GM12892 (cell line): ENCODE data around the gene SLC22A5. TPM values are rescaled to one million over a fixed set of nuclear protein-coding genes. Genes with fewer than 3 reads are reported as not detected.

Source experiments
- DNase-seq: peaks from one replicate; pipeline ENCODE4 v3.0.0; 2011; ENCODE audit not compliant: insufficient read length
- FAIRE-seq: peaks from 2 replicates; lab custom pipeline; 2011; peaks lifted over from hg19 to GRCh38; lab: Jason Lieb, UNC
- POLR2A ChIP-seq: IDR thresholded peaks from 2 replicates; pipeline ENCODE4 v1.6.1; 2011; ENCODE audit warnings: low read depth, low read length, control low read depth
- POLR2AphosphoS5 ChIP-seq: IDR thresholded peaks from 2 replicates; pipeline ENCODE4 v1.6.1; 2011; ENCODE audit warnings: low read depth, low read length, control low read depth
- TAF1 ChIP-seq: IDR thresholded peaks from 2 replicates; pipeline ENCODE4 v1.6.1; 2011; ENCODE audit warnings: low read depth, mild to moderate bottlenecking, control low read depth, low read length, borderline replicate concordance
- polyA plus RNA-seq: library from polyadenylated mRNA; unstranded; fragments of >200 nt; gene quantifications from one replicate; pipeline ENCODE4 v1.2.1, GENCODE V29; 2012; ENCODE audit warnings: missing spikeins, inconsistent platforms; ENCODE audit not compliant: missing spikeins

Gene SLC22A5
- 1.5 TPM for polyA plus RNA-seq

DNA sequence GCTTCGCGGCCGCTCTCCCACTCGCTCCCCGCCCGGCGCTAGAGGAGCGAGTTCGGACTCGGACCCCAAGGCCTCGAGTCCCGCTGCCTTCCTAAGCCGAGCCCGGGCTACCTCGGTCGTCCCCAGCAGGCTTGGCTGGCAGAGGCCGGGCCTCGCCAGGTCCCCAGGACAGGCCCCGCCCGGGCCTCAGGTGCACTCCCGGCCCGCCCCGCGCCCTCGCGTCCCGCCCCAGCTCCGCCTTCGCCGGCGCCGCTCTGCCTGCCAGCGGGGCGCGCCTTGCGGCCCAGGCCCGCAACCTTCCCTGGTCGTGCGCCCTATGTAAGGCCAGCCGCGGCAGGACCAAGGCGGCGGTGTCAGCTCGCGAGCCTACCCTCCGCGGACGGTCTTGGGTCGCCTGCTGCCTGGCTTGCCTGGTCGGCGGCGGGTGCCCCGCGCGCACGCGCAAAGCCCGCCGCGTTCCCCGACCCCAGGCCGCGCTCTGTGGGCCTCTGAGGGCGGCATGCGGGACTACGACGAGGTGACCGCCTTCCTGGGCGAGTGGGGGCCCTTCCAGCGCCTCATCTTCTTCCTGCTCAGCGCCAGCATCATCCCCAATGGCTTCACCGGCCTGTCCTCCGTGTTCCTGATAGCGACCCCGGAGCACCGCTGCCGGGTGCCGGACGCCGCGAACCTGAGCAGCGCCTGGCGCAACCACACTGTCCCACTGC lies at the start of gene SLC22A5:
SLC22A5 (plus strand) TSS at position 237 of the 707 bp plus-strand sequence; CDS start at position 500, 263 bp downstream.
- peak; percentile 83 for FAIRE-seq
- DNase-seq = peak; percentile 75
- TF ChIP-seq POLR2A = peak; percentile 63; the same call in 1 of the 2 replicates
- no peak for TF ChIP-seq TAF1
- no peak for TF ChIP-seq POLR2AphosphoS5

DNA sequence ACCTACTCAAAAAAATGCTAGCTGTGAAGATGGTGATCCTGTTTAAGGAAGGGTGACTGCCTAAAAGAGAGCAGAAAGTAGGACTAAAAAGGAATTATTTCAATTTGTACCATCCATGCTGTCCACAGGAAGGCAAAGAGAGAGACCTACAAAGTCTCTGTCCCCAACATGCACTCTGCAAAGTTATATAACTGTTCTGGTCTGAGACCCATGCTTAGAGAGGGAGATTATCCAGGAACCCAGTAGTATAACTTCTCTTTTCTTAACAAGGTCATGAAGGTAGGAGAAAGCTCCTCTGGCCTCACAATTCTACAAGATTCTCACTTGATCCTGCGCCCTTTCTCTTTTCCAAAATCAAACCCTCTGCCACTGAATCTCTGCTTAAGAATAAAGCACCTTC lies 49.5 kb upstream of the SLC22A5 start:
- FAIRE-seq (no peak), DNase-seq (no peak)
- TF ChIP-seq POLR2A = no peak
- no peak for TF ChIP-seq POLR2AphosphoS5
- TF ChIP-seq TAF1 = no peak

DNA sequence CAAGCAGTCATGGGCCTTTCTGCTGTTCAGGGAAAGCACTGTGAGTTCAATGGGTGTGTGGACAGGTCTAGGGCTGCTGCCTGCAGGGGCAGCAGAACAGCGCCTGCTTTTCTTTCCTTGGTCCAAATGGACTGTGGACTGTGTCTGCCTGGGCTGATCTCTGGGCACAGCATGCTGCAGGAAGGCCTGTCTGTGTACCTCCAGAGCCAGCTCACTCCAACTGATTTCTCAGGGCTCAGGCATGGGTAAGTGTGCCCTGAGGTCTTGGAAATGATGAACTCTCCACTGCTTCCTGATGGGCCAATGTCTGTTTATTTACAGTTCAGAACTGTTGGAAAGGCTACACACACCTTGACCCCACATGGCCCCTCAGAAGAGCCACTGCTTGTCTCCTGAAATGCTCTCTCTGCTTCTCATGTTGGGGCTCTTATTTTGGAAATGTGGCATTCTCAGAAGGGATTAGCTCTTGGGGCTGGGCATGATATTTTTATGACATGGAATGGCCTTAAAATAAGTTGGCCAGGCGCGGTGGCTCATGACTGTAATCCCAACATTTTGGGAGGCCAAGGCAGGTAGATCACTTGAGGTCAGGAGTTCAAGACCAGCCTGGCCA lies 48.3 kb upstream of the SLC22A5 start:
- TF ChIP-seq POLR2AphosphoS5 (no peak), POLR2A (no peak), TAF1 (no peak)
- FAIRE-seq = no peak

DNA sequence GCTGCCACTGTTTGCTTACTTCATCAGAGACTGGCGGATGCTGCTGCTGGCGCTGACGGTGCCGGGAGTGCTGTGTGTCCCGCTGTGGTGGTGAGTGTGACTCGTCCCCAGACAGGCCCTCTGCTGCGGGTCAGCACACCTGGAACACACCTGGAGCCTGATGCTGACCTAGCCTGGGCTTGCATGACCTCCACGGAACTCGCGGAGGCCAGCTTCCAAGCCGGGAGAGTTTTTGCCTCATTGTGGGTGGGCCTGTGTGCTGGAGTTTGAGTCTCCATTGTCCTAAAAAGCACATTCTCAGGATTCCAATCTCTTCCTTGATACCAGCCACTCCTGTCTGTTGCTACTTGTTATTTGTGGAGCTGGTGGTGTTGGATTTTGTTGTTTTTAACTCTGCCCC lies 47.2 kb upstream of the SLC22A5 start:
- no peak for TF ChIP-seq POLR2A
- no peak for TF ChIP-seq POLR2AphosphoS5
- no peak for TF ChIP-seq TAF1
- DNase-seq (no peak), FAIRE-seq (no peak)

More for the DNA sequence above, 48.3 kb upstream of the SLC22A5 start:
- DNase-seq = no peak

DNA sequence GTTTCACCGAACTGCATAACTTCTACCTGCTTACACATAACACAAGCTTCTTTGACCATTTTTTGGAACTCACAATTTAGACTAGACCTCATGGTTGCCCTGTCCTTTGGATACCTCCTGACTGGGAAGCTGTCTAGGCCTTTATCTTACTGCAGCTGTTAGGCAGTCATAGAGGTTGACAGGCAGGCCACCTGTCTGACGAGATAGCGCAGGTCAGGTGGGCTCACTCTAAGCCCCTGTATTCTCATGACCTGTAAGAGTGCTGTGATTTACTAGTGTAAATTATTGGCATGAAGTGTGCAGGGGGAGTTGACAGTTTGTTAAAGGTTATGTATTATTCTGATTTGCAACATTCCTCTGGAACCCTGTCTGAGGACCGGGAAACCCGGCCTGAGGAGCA lies 46.3 kb upstream of the SLC22A5 start:
- DNase-seq = no peak
- TF ChIP-seq TAF1 = no peak
- TF ChIP-seq POLR2AphosphoS5 = no peak
- TF ChIP-seq POLR2A = no peak
- FAIRE-seq = no peak

DNA sequence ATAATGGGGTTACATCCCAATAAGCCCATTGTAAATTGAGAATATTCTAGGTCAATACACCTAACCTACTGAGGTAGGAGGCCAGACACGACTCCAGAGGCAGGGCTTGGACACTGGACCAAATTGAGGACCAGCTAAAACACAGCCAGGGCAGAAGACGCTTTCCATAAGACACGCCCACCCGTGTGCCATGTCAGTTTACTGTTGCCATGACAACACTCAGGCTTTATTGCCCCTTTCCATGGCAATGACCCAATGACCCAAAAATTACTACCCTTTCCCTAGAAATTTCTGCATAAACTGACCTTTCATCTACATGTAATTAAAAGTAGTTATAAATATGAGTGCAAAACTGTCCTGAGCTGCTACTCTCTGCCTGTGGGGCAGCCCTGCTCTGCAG lies 43.8 kb upstream of the SLC22A5 start:
- FAIRE-seq = no peak

DNA sequence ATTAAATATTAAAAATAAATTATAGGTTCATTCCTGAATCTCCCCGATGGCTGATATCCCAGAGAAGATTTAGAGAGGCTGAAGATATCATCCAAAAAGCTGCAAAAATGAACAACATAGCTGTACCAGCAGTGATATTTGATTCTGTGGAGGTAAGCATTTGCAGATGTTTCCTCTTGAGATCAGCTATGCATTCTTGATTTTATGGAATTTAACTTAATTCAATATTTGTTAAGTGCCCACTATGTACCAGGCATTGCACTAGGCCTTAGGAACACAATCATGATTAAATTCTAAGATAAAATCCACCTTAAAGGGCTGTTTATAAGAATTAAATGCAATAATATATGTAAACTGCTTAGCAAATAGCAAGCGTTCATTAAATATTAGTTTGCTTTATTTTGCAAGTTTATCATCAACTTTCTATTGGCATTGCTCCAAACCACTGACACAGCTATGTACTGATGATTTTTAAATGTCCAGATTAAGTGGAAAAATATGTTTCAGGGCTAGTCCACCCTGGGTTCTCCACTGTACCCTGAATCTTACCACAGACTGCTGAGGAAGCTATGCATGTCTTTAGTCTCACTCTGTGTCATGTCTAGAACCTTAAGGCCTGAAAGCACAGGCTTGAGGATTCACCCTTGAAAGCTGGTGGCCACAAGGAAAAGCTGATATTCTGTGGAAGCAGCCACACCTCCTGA lies 42.1 kb upstream of the SLC22A5 start:
- TF ChIP-seq TAF1 = no peak
- no peak for TF ChIP-seq POLR2AphosphoS5
- no peak for DNase-seq
- no peak for FAIRE-seq

More for the DNA sequence above, 43.8 kb upstream of the SLC22A5 start:
- DNase-seq = no peak
- no peak for TF ChIP-seq TAF1
- TF ChIP-seq POLR2AphosphoS5 = no peak
- TF ChIP-seq POLR2A = no peak

DNA sequence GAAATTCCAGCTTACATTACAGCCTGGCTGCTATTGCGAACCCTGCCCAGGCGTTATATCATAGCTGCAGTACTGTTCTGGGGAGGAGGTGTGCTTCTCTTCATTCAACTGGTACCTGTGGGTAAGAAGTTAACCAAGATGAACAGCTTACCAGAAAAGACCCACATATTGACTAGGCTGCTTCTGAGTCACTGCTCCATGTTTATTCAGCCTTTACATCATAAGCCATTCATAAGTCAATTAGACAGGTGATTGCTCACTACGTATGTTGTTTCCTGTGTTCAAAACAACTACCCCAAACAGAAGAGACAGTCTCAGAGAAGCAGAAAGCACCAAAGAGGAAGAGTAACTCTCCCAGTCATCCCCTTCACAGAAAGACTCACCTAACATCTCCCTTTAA lies 34.7 kb upstream of the SLC22A5 start:
- FAIRE-seq = no peak
- no peak for DNase-seq
- TF ChIP-seq POLR2A (no peak), POLR2AphosphoS5 (no peak), TAF1 (no peak)

DNA sequence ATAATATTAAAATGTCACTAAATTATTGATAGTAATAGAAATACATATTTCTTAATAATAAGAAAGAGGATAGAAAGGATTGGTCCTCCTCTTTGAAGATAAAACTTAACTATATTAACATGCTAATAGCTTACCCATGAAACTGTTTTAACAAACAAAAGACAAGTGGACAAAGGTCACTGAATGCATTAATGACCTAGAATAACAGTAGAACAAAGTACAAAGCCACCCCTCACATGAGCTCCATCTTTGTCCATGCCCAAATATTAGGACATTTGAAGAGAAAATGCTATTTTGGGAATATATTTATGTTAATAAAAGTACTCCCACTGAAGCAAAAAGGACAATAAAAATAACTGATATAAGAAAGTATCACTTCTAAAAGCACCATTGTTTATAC lies 34.1 kb upstream of the SLC22A5 start:
- TF ChIP-seq POLR2AphosphoS5 (no peak), POLR2A (no peak), TAF1 (no peak)
- no peak for FAIRE-seq

DNA sequence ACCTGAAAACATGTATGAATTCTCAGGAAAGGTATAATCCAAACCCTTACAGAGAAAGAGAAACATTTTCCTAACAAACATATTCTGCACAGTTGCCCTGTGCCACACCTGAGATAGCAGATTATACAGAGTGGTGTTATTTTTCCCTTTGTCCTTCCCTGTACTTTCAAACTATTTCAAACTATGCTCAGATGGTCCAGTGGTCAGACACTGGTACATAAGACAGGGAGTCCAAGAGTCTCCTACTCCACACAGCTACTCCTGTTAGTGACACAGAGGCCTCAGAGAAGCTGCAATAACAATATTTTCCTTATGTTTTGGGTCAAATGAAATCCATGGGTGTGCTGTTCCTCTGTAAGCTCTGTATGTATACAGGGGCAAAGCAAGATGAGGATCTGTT lies 30.0 kb upstream of the SLC22A5 start:
- FAIRE-seq (no peak), DNase-seq (no peak)
- TF ChIP-seq POLR2A (no peak), POLR2AphosphoS5 (no peak), TAF1 (no peak)

More for the DNA sequence above, 34.1 kb upstream of the SLC22A5 start:
- DNase-seq = no peak
